ENCODE data around the gene BAK1.
"Not testable (repeated sequence)": the region's sequence is repeated elsewhere in the genome, so short reads cannot be mapped to it uniquely, and the experiment has no call there.

DNA sequence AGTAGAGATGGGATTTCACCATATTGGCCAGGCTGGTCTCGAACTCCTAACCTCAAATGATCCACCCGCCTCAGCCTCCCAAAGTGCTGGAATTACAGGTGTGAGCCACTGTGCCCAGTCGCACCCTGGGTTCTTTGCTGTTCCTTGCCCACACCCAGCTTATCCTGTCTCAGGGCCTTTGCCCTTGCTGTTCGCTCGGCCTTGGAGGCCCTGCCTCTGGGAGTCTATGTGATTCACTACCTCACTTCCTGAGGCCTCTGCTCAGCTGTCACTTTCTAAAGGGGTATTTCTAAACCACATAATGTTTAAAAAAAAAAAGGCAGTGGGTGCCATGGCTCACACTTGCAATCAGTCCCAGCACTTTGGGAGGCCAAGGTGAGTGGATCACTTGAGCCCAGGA lies 16.8 kb upstream of the BAK1 start:
- TF ChIP-seq, protein P1, sequence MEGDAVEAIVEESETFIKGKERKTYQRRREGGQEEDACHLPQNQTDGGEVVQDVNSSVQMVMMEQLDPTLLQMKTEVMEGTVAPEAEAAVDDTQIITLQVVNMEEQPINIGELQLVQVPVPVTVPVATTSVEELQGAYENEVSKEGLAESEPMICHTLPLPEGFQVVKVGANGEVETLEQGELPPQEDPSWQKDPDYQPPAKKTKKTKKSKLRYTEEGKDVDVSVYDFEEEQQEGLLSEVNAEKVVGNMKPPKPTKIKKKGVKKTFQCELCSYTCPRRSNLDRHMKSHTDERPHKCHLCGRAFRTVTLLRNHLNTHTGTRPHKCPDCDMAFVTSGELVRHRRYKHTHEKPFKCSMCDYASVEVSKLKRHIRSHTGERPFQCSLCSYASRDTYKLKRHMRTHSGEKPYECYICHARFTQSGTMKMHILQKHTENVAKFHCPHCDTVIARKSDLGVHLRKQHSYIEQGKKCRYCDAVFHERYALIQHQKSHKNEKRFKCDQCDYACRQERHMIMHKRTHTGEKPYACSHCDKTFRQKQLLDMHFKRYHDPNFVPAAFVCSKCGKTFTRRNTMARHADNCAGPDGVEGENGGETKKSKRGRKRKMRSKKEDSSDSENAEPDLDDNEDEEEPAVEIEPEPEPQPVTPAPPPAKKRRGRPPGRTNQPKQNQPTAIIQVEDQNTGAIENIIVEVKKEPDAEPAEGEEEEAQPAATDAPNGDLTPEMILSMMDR (IDR thresholded peaks at IDR 0.05) = not testable (repeated sequence)
- not testable (repeated sequence) for TF ChIP-seq POLR2A (IDR thresholded peaks at IDR 0.05)

Data from suprapubic skin (tissue), 3 donors.